A673 (cell line): ENCODE results near the gene KHDC1L.

ENCODE experiments used
- CTCF ChIP-seq: fragments of 300-800, 200-600 bp; sonication (generic); conservative IDR thresholded peaks from 2 replicates; pipeline ENCODE4 v1.5.1; 2017; ENCODE audit warnings: low read depth, mild to moderate bottlenecking, antibody characterized with exemption, low read length, moderate library complexity, mixed read lengths
- EZH2 ChIP-seq: fragments of 200-600 bp; sonication (generic); IDR thresholded peaks from 2 replicates; pipeline ENCODE4 v1.6.1; 2017; ENCODE audit warnings: borderline replicate concordance, low read depth, mild to moderate bottlenecking, mixed read lengths, antibody characterized with exemption, low read length; ENCODE audit not compliant: poor library complexity, severe bottlenecking

- TF ChIP-seq CTCF (no peak), EZH2 (no peak)
Observed at GRCh38 chr6:73263570-73263909, 38.2 kb upstream of the KHDC1L start.
